Lower leg skin (tissue), 3 donors: ENCODE measurements around the gene EIF5AL1.

Source experiments
- CTCF ChIP-seq, 3 donors: fragments of 450-650 bp; IDR thresholded peaks; one replicate each; pipeline ENCODE4 v1.5.1; 2016; ENCODE audit warnings: antibody characterized with exemption in 3 of 3, mild to moderate bottlenecking in 3 of 3, moderate library complexity in 2 of 3
- POLR2A ChIP-seq, 2 donors: fragments of 450-650 bp; IDR thresholded peaks; one replicate each; pipeline ENCODE4 v1.6.1; 2016 to 2017; ENCODE audit warnings: antibody characterized with exemption in 2 of 2, mild to moderate bottlenecking in 1 of 2, moderate library complexity in 1 of 2

DNA sequence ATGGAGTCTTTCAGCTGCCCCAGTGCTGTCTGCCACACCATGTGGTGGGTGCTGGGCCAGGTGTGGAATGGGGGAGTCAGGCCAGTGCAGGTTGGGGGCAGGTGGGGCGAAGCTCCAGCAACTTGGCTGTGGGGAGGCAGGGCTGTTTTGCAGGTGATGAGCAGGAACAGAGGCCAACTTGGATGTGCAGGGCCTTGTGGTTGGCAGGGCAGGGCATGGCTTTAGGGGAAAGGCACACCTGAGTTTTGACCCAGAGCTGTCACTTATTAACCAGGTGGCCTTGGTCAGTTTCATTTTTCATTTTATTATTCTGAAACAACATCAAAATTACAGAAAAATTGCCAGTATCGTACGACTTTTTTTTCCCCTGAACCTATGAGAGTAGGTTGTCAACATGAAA lies 48.9 kb downstream of the EIF5AL1 start:
- TF ChIP-seq CTCF (IDR thresholded peaks at IDR 0.05), result no peak
- no peak for TF ChIP-seq POLR2A (IDR thresholded peaks at IDR 0.05)
